Peyer's patch (tissue), 4 donors: ENCODE data around the gene BBS4. TPM values are rescaled to one million over a fixed set of nuclear protein-coding genes. Genes with fewer than 3 reads are reported as not detected.

Experiments used
- DNase-seq, 3 donors: peaks; one replicate each; pipeline ENCODE4 v3.0.0-alpha.2; 2017 to 2019
- H3K27ac ChIP-seq, 4 donors: fragments of 200-600 bp; sonication (generic); one replicate each; pipeline ENCODE4 v1.5.1; 2016 to 2019
- H3K27me3 ChIP-seq, 2 donors: fragments of 200-600 bp; sonication (generic); one replicate each; pipeline ENCODE4 v1.5.1; 2019
- H3K36me3 ChIP-seq, 3 donors: fragments of 200-600 bp; sonication (generic); one replicate each; pipeline ENCODE4 v1.5.1; 2016 to 2019
- H3K4me1 ChIP-seq, 4 donors: fragments of 200-600 bp; sonication (generic); one replicate each; pipeline ENCODE4 v1.5.1; 2016 to 2019
- H3K4me3 ChIP-seq, 4 donors: fragments of 200-600 bp; sonication (generic); 1 replicate in 3 of 4; 2 replicates in 1 of 4; pipeline ENCODE4 v1.5.1; 2016 to 2019; ENCODE audit warnings: mild to moderate bottlenecking in 1 of 4
- H3K9me3 ChIP-seq, 4 donors: fragments of 200-600 bp; sonication (generic); one replicate each; pipeline ENCODE4 v1.5.1; 2016 to 2019; ENCODE audit warnings: mild to moderate bottlenecking in 1 of 4
- POLR2A ChIP-seq, 2 donors: fragments of 450-650 bp; IDR thresholded peaks; one replicate each; pipeline ENCODE4 v1.5.1; 2017; ENCODE audit warnings: antibody characterized with exemption in 2 of 2, mild to moderate bottlenecking in 2 of 2, moderate library complexity in 2 of 2
- total RNA-seq, 4 donors: library from RNA; depleted of rRNA; stranded (reverse); fragments of >200 nt; gene quantifications; one replicate each; pipeline ENCODE4 v1.1.0, GENCODE V29; 2016
- TF ChIP-seq, protein P1 (sequence below), 6 experiments: fragments of 450-650 bp in 4 of 6; fragments of 200-600 bp in 2 of 6; sonication (generic) in 1 of 6; IDR thresholded peaks; one replicate each; pipeline ENCODE4 v1.5.1; 2017 to 2019; ENCODE audit warnings: antibody characterized with exemption in 6 of 6, mild to moderate bottlenecking in 3 of 6, moderate library complexity in 1 of 6

The BBS4 gene
- total RNA-seq, 4 donors from 2014 or later: 13.8 to 37.3 (median 24.7) TPM

- Histone ChIP-seq H3K36me3 (peaks cover 0 to 87% (median 0%) of the 10 kb centered on the region in 3 donors), H3K27me3 (no peaks in the 10 kb centered on the region), H3K4me1 (no peaks in the 10 kb centered on the region), H3K27ac (no peak overlapping the region), H3K9me3 (peaks cover 0 to 4% (median 0%) of the 10 kb centered on the region in 4 donors), H3K4me3 (no peak overlapping the region)
- no peak for DNase-seq
- no peak for TF ChIP-seq POLR2A (IDR thresholded peaks at IDR 0.05)
- TF ChIP-seq, protein P1, sequence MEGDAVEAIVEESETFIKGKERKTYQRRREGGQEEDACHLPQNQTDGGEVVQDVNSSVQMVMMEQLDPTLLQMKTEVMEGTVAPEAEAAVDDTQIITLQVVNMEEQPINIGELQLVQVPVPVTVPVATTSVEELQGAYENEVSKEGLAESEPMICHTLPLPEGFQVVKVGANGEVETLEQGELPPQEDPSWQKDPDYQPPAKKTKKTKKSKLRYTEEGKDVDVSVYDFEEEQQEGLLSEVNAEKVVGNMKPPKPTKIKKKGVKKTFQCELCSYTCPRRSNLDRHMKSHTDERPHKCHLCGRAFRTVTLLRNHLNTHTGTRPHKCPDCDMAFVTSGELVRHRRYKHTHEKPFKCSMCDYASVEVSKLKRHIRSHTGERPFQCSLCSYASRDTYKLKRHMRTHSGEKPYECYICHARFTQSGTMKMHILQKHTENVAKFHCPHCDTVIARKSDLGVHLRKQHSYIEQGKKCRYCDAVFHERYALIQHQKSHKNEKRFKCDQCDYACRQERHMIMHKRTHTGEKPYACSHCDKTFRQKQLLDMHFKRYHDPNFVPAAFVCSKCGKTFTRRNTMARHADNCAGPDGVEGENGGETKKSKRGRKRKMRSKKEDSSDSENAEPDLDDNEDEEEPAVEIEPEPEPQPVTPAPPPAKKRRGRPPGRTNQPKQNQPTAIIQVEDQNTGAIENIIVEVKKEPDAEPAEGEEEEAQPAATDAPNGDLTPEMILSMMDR (IDR thresholded peaks at IDR 0.05): no peak
These were observed 80.0 kb downstream of the BBS4 start for GRCh38 chr15:72766025-72766424.

GRCh38 chr15:72766780-72767179 is 80.8 kb downstream of the BBS4 start:
- peaks cover 0 to 92% (median 0%) of the 10 kb centered on the region in 3 donors for H3K36me3 ChIP-seq
- no peak for DNase-seq

GRCh38 chr15:72770673-72771328 is 84.8 kb downstream of the BBS4 start:
- Histone ChIP-seq H3K27ac (no peak overlapping the region), H3K27me3 (no peaks in the 10 kb centered on the region), H3K9me3 (peaks cover 0 to 4% (median 0%) of the 10 kb centered on the region in 4 donors), H3K4me1 (peaks cover 0 to 10% (median 0%) of the 10 kb centered on the region in 4 donors), H3K4me3 (no peak overlapping the region), H3K36me3 (peaks cover 0 to 85% (median 0%) of the 10 kb centered on the region in 3 donors)
- DNase-seq: no peak
- TF ChIP-seq POLR2A (IDR thresholded peaks at IDR 0.05): no peak
- TF ChIP-seq, protein P1 (IDR thresholded peaks at IDR 0.05): no peak

More at GRCh38 chr15:72766780-72767179, 80.8 kb downstream of the BBS4 start:
- Histone ChIP-seq H3K27me3 (no peaks in the 10 kb centered on the region), H3K4me3 (no peak overlapping the region), H3K4me1 (no peaks in the 10 kb centered on the region), H3K9me3 (peaks cover 0 to 4% (median 0%) of the 10 kb centered on the region in 4 donors), H3K27ac (no peak overlapping the region)
- TF ChIP-seq POLR2A (IDR thresholded peaks at IDR 0.05): no peak
- TF ChIP-seq, protein P1 (IDR thresholded peaks at IDR 0.05): no peak

DNA sequence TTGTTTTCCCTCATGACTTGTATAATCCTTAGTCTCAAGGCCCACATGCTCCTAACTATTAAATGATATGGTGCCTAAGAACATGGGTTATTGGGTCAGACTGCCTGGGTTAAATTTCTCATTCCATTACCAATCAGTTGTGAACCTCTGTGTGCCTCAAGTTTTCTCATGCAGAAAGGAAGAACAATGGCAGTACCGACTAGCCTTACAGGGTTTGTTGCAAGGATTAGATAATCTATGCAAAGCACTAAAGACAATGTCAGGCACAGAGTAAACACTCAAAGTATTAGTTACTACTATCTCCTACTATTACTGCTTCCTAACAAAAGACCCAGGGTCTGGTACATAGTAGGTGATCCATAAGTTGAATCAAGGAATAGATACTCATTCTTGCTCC is 85.3 kb downstream of the BBS4 start:
- Histone ChIP-seq H3K9me3 (peaks cover 0 to 4% (median 0%) of the 10 kb centered on the region in 4 donors), H3K4me3 (no peak overlapping the region), H3K27ac (no peak overlapping the region), H3K4me1 (peaks cover 0 to 10% (median 0%) of the 10 kb centered on the region in 4 donors), H3K27me3 (no peaks in the 10 kb centered on the region), H3K36me3 (peaks cover 0 to 79% (median 0%) of the 10 kb centered on the region in 3 donors)
- DNase-seq: no peak
- TF ChIP-seq, protein P1 (IDR thresholded peaks at IDR 0.05): no peak
- TF ChIP-seq POLR2A (IDR thresholded peaks at IDR 0.05): no peak

DNA sequence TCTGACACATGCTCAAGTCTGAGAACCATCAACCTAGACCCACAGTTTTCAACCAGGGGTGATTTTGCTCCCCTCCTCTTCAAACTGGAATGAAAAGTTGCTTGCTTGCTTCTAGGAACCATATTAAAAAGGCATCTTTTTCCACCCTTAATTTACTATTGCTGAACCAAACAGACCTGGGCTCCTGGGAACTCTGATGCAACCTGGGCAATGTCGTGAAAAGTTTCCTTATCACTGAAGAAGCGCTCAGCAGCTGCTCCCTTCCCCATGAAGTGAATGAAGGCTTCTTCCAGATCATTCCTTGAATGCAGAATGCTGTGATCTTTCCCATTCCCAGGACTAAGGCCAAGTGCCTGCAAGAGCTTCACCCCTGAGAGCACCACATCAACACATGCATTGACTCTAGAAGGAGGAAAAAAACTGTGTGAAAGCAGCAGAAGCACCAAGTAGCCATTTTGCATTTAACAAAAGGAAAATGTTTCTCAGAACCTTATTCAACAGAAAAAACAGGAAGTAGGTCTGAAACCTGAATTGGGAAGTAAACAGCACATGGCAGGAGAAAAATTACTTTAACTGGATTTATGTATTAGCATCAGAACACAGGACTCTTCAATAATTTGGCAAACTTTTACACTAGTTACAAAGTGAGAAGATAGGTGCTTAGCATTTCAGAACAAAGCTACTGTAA is 88.8 kb downstream of the BBS4 start:
- no peaks in the 10 kb centered on the region for H3K9me3 ChIP-seq
- H3K36me3 ChIP-seq: peaks cover 0 to 57% (median 0%) of the 10 kb centered on the region in 3 donors

More for the DNA sequence above, 88.8 kb downstream of the BBS4 start:
- Histone ChIP-seq H3K4me3 (no peak overlapping the region), H3K27ac (peak overlapping the region in 1 of 4 donors; percentile 43), H3K4me1 (peaks cover 0 to 10% (median 0%) of the 10 kb centered on the region in 4 donors), H3K27me3 (no peaks in the 10 kb centered on the region)
- TF ChIP-seq POLR2A (IDR thresholded peaks at IDR 0.05): no peak
- TF ChIP-seq, protein P1 (IDR thresholded peaks at IDR 0.05): no peak
- DNase-seq: no peak
